Ovary (tissue), 9 donors: Measurements from ENCODE around the gene POC1A. TPM values are rescaled to one million over a fixed set of nuclear protein-coding genes. Genes with fewer than 3 reads are reported as not detected.

ENCODE experiments used
- DNase-seq, 5 donors: peaks; one replicate each; pipeline ENCODE4 v3.0.0-alpha.2; 2019 to 2020
- H3K27ac ChIP-seq, 2 donors: fragments of 200-600 bp; one replicate each; pipeline versions ENCODE4 v1.5.1 to v1.8.0; 2019 to 2022
- H3K27me3 ChIP-seq: fragments of 200-600 bp; one replicate; pipeline ENCODE4 v1.8.0; 2022
- H3K36me3 ChIP-seq: fragments of 200-600 bp; sonication (generic); one replicate; pipeline ENCODE4 v1.5.1; 2019
- H3K4me1 ChIP-seq: one replicate; pipeline ENCODE4 v1.8.1; 2013; ENCODE audit warnings: mild to moderate bottlenecking, moderate library complexity; ENCODE audit not compliant: insufficient read depth
- H3K4me3 ChIP-seq: fragments of 200-600 bp; sonication (generic); one replicate; pipeline ENCODE4 v1.5.1; 2017
- H3K9me3 ChIP-seq, 2 donors: fragments of 200-600 bp in 1 of 2; sonication (generic) in 1 of 2; one replicate each; pipeline versions ENCODE4 v1.5.1 to v1.8.1; 2013 to 2019; ENCODE audit warnings: mild to moderate bottlenecking in 1 of 2, moderate library complexity in 1 of 2
- EP300 ChIP-seq: sonication (generic); formaldehyde crosslinking; IDR thresholded peaks from one replicate; pipeline ENCODE4 v1.6.1; 2017; ENCODE audit warnings: antibody characterized with exemption
- POLR2A ChIP-seq: fragments of 450-650 bp; IDR thresholded peaks from one replicate; pipeline ENCODE4 v1.6.1; 2017; ENCODE audit warnings: antibody characterized with exemption, mild to moderate bottlenecking, moderate library complexity
- WGBS, 3 donors: extraction: QIAGEN DNeasy Blood & Tissue Kit in 1 of 3; methylation state at CpG; one replicate each; pipeline versions ENCODE4 v1.1.5 to v1.1.7; 2013 to 2017; 5-methylcytosine and 5-hydroxymethylcytosine counted together
- intact Hi-C, 4 donors: fragments of 100-400 bp; cut with DNase I; formaldehyde crosslinking; loops; one replicate each; pipeline versions ENCODE4 v1.11.0 to v1.15.1; 2022 to 2023
- polyA plus RNA-seq, 2 donors: library from polyadenylated mRNA; stranded (reverse); fragments of 200-250 nt in 1 of 2; fragments of 350-450 nt in 1 of 2; fragmentation: Illumina TruSeq in 1 of 2; extraction: RNeasy Lipid Tissue Mini Kit (QIAGEN cat#74804) in 1 of 2; gene quantifications; one replicate each; pipeline ENCODE4 v1.2.3, GENCODE V29; 2013 to 2014
- total RNA-seq, 7 donors: library from RNA; depleted of rRNA in 2 of 7; stranded (reverse); fragments of >200 nt in 2 of 7; fragmentation: NEBNext Ultra II Directional in 3 of 7; extraction: Animal tissue kit (Norgen Biotek cat#: 25700) in 3 of 7; gene quantifications; one replicate each; pipeline versions ENCODE4 v1.1.0 to v1.2.4, GENCODE V29; 2016 to 2023
- TF ChIP-seq, protein P1 (sequence below), 3 donors: fragments of 450-650 bp in 2 of 3; fragments of 200-600 bp in 1 of 3; IDR thresholded peaks; one replicate each; pipeline versions ENCODE4 v1.5.1 to v1.8.0; 2016 to 2022; ENCODE audit warnings: antibody characterized with exemption in 3 of 3, mild to moderate bottlenecking in 1 of 3
- donor health status: DM: no; HTN: no; CAD: no; lungs with moderate emphysema.
- donor health status: DM: no; HTN: no; CAD: no.
- donor health status: Bipolar disorder and iron deficiency.
- donor health status: DM: yes; HTN: yes; CAD: no.
- donor health status: DM: no; HTN: no; CAD: no.
- donor health status: DM: yes; HTN: yes; CAD: no.

POC1A gene
- total and polyA plus RNA-seq, 9 donors: 0.53 to 1.8 (median 1.3) TPM

GRCh38 chr3:52109611-52110301 is 44.5 kb downstream of the POC1A start:
- H3K27ac ChIP-seq: no peak overlapping the region
- no peak overlapping the region for H3K4me3 ChIP-seq
- no peaks in the 10 kb centered on the region for H3K36me3 ChIP-seq
- H3K27me3 ChIP-seq: no peaks in the 10 kb centered on the region
- intact Hi-C loops: no loop called here
- 45 to 49% (median 47%) methylated on average over 8 of the region's 8 CpGs for WGBS, 3 donors
- peaks cover 3% of the 10 kb centered on the region for H3K4me1 ChIP-seq
- H3K9me3 ChIP-seq: no peaks in the 10 kb centered on the region
- no peak for DNase-seq
- TF ChIP-seq, protein P1, sequence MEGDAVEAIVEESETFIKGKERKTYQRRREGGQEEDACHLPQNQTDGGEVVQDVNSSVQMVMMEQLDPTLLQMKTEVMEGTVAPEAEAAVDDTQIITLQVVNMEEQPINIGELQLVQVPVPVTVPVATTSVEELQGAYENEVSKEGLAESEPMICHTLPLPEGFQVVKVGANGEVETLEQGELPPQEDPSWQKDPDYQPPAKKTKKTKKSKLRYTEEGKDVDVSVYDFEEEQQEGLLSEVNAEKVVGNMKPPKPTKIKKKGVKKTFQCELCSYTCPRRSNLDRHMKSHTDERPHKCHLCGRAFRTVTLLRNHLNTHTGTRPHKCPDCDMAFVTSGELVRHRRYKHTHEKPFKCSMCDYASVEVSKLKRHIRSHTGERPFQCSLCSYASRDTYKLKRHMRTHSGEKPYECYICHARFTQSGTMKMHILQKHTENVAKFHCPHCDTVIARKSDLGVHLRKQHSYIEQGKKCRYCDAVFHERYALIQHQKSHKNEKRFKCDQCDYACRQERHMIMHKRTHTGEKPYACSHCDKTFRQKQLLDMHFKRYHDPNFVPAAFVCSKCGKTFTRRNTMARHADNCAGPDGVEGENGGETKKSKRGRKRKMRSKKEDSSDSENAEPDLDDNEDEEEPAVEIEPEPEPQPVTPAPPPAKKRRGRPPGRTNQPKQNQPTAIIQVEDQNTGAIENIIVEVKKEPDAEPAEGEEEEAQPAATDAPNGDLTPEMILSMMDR (IDR thresholded peaks at IDR 0.05): no peak
- TF ChIP-seq POLR2A: no peak
- TF ChIP-seq EP300: no peak

GRCh38 chr3:52108302-52109232 is 45.7 kb downstream of the POC1A start:
- H3K9me3 ChIP-seq: no peaks in the 10 kb centered on the region
- no peaks in the 10 kb centered on the region for H3K27me3 ChIP-seq
- H3K36me3 ChIP-seq: no peaks in the 10 kb centered on the region
- H3K4me1 ChIP-seq: peaks cover 3% of the 10 kb centered on the region
- intact Hi-C loops: no loop called here
- WGBS, 3 donors: 53 to 64% (median 58%) methylated on average over 20 of the region's 20 CpGs
- H3K27ac ChIP-seq: no peak overlapping the region
- H3K4me3 ChIP-seq: no peak overlapping the region
- TF ChIP-seq EP300: no peak
- TF ChIP-seq, protein P1 (IDR thresholded peaks at IDR 0.05): peak in 1 of 3 donors; percentile 10
- DNase-seq: peak in 3 of 5 donors; percentile 37 to 47 (median 45)

DNA sequence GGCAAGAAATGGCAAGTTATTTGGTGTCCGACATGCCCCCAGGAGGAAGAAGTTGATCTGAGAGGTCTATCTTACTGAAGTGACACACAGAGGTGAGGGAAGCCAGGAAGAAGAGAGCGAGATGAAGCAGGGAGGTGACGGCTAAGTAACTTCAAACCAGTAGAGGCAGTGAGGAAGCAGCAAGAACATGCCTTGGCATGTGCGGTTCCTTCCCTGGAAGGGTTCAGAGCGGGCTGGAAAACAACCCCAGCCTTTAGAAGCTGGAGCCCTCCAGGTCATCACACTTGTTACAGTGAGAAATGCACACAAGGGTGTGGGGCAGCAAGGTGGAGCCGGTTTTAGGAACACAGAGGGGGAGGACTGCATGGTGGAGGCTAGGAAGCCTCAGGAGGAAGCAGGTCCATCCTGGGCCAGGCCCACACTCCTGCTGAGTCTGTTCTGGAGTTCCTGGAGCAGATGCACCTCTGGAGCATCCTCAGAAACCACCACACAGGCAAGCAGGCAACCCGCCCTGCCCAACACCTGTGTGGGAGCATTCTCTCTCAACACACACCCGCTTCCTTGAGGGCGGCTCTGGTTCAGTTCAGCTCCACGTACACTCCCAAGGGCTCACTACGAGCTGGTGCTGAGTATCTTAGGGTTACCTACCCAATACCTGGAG is 47.1 kb downstream of the POC1A start:
- DNase-seq: no peak
- TF ChIP-seq, protein P1 (IDR thresholded peaks at IDR 0.05): no peak
- no peak for TF ChIP-seq EP300
- no peak for TF ChIP-seq POLR2A
- no peak overlapping the region for H3K4me3 ChIP-seq
- H3K27ac ChIP-seq: no peak overlapping the region
- H3K9me3 ChIP-seq: no peaks in the 10 kb centered on the region
- H3K27me3 ChIP-seq: no peaks in the 10 kb centered on the region
- H3K4me1 ChIP-seq: peaks cover 3% of the 10 kb centered on the region
- 95 to 97% (median 96%) methylated on average over 11 of the region's 11 CpGs for WGBS, 3 donors
- H3K36me3 ChIP-seq: no peaks in the 10 kb centered on the region
- intact Hi-C loops: no loop called here
